Measurements from ENCODE around the gene ASCL5. TPM values are rescaled to one million over a fixed set of nuclear protein-coding genes. Genes with fewer than 3 reads are reported as not detected.
A peak's percentile ranks its signal among the peaks of the same experiment; 100 is the strongest.

Gene ASCL5
- total and polyA plus RNA-seq, 4 donors, result 0.01 to 0.25 (median 0.14) TPM; not detected in 1

- Histone ChIP-seq H3K36me3 (ENCODE audit: control insufficient read depth in 4 of 4, insufficient read depth in 4 of 4, low read length in 4 of 4) (peaks cover 2 to 54% (median 52%) of the 10 kb centered on the region in 4 donors), H3K9me3 (ENCODE audit: control insufficient read depth in 4 of 4, insufficient read depth in 3 of 4, low read length in 3 of 4) (no peaks in the 10 kb centered on the region), H3K4me3 (no peak overlapping the region), H3K27ac (ENCODE audit: low read depth in 1 of 2, low read length in 1 of 2) (no peak overlapping the region), H3K9ac (ENCODE audit: insufficient read depth in 1 of 2, low read length in 2 of 2) (no peak overlapping the region), H3K4me1 (ENCODE audit: control insufficient read depth in 5 of 5, insufficient read depth in 5 of 5, low read length in 5 of 5) (no peaks in the 10 kb centered on the region), H3K27me3 (ENCODE audit: control insufficient read depth in 3 of 3, insufficient read depth in 3 of 3, low read length in 2 of 3) (no peaks in the 10 kb centered on the region)
- WGBS, 2 donors, result 88 to 90% methylated on average over 3 of the region's 3 CpGs
- TF ChIP-seq CTCF (IDR thresholded peaks at IDR 0.05; ENCODE audit: control extremely low read depth, extremely low read depth), result no peak
- ATAC-seq (ENCODE audit: insufficient read depth, low FRiP score) (no peak), DNase-seq (peak in 1 of 3 donors; percentile 6)
Observed at GRCh38 chr1:201145132-201145531, 18.1 kb upstream of the ASCL5 start.

GRCh38 chr1:201144701-201145100, 17.7 kb upstream of the ASCL5 start:
- no peak for ATAC-seq (ENCODE audit: insufficient read depth, low FRiP score)

GRCh38 chr1:201143726-201144635, 17.0 kb upstream of the ASCL5 start:
- H3K9ac ChIP-seq (ENCODE audit: insufficient read depth in 1 of 2, low read length in 2 of 2), result no peak overlapping the region
- no peaks in the 10 kb centered on the region for H3K27me3 ChIP-seq (ENCODE audit: control insufficient read depth in 3 of 3, insufficient read depth in 3 of 3, low read length in 2 of 3)
- no peak overlapping the region for H3K4me3 ChIP-seq
- WGBS, 2 donors, result 91 to 92% methylated on average over 18 of the region's 18 CpGs
- peaks cover 2 to 55% (median 53%) of the 10 kb centered on the region in 4 donors for H3K36me3 ChIP-seq (ENCODE audit: control insufficient read depth in 4 of 4, insufficient read depth in 4 of 4, low read length in 4 of 4)
- DNase-seq (peak in 1 of 3 donors; percentile 4), ATAC-seq (ENCODE audit: insufficient read depth, low FRiP score) (no peak)
- no peak for TF ChIP-seq CTCF (IDR thresholded peaks at IDR 0.05; ENCODE audit: control extremely low read depth, extremely low read depth)
- no peaks in the 10 kb centered on the region for H3K4me1 ChIP-seq (ENCODE audit: control insufficient read depth in 5 of 5, insufficient read depth in 5 of 5, low read length in 5 of 5)
- H3K9me3 ChIP-seq (ENCODE audit: control insufficient read depth in 4 of 4, insufficient read depth in 3 of 4, low read length in 3 of 4), result no peaks in the 10 kb centered on the region
- H3K27ac ChIP-seq (ENCODE audit: low read depth in 1 of 2, low read length in 1 of 2), result no peak overlapping the region

More at GRCh38 chr1:201144701-201145100, 17.7 kb upstream of the ASCL5 start:
- Histone ChIP-seq H3K27ac (ENCODE audit: low read depth in 1 of 2, low read length in 1 of 2) (no peak overlapping the region), H3K4me3 (no peak overlapping the region), H3K9me3 (ENCODE audit: control insufficient read depth in 4 of 4, insufficient read depth in 3 of 4, low read length in 3 of 4) (no peaks in the 10 kb centered on the region), H3K27me3 (ENCODE audit: control insufficient read depth in 3 of 3, insufficient read depth in 3 of 3, low read length in 2 of 3) (no peaks in the 10 kb centered on the region), H3K9ac (ENCODE audit: insufficient read depth in 1 of 2, low read length in 2 of 2) (no peak overlapping the region), H3K36me3 (ENCODE audit: control insufficient read depth in 4 of 4, insufficient read depth in 4 of 4, low read length in 4 of 4) (peaks cover 2 to 52% (median 51%) of the 10 kb centered on the region in 4 donors), H3K4me1 (ENCODE audit: control insufficient read depth in 5 of 5, insufficient read depth in 5 of 5, low read length in 5 of 5) (no peaks in the 10 kb centered on the region)
- no peak for TF ChIP-seq CTCF (IDR thresholded peaks at IDR 0.05; ENCODE audit: control extremely low read depth, extremely low read depth)
- 72 to 73% methylated on average over 5 of the region's 5 CpGs for WGBS, 2 donors
- DNase-seq, result peak in 1 of 3 donors; percentile 2

Measured in lung (tissue), 12 donors.